Smooth muscle cell (in vitro differentiated cells): ENCODE results near the gene SLC5A10. TPM values are rescaled to one million over a fixed set of nuclear protein-coding genes. Genes with fewer than 3 reads are reported as not detected.
"Not testable (repeated sequence)": the region's sequence is repeated elsewhere in the genome, so short reads cannot be mapped to it uniquely, and the experiment has no call there.

ENCODE experiments used
- DNase-seq: peaks from one replicate; lab custom pipeline; 2025; ENCODE audit not compliant: unreplicated experiment; lab: John Stamatoyannopoulos, UW
- H2AFZ ChIP-seq: fragments of 200-600 bp; sonication (generic); 2 replicates; pipeline ENCODE4 v1.6.0; 2016; ENCODE audit warnings: antibody characterized with exemption, low read depth, mild to moderate bottlenecking
- H3F3A ChIP-seq: fragments of 200-600 bp; sonication (generic); 2 replicates; pipeline ENCODE4 v1.6.0; 2017; ENCODE audit warnings: antibody characterized with exemption, low read depth
- H3K27ac ChIP-seq: fragments of 200-600 bp; sonication (generic); 2 replicates; pipeline ENCODE4 v1.5.1; 2016; ENCODE audit warnings: low read depth, mild to moderate bottlenecking
- H3K27me3 ChIP-seq: fragments of 200-600 bp; sonication (generic); 2 replicates; pipeline ENCODE4 v1.6.1; 2016; ENCODE audit warnings: low read depth, mild to moderate bottlenecking
- H3K36me3 ChIP-seq: fragments of 200-600 bp; sonication (generic); 2 replicates; pipeline ENCODE4 v1.5.1; 2016; ENCODE audit warnings: low read depth
- H3K4me1 ChIP-seq: fragments of 200-600 bp; sonication (generic); 2 replicates; pipeline ENCODE4 v1.5.1; 2016; ENCODE audit warnings: low read depth
- H3K4me2 ChIP-seq: fragments of 200-600 bp; sonication (generic); 2 replicates; pipeline ENCODE4 v1.6.0; 2016; ENCODE audit warnings: mild to moderate bottlenecking
- H3K4me3 ChIP-seq: fragments of 200-600 bp; sonication (generic); 2 replicates; pipeline ENCODE4 v1.5.1; 2016; ENCODE audit warnings: mild to moderate bottlenecking
- H3K79me2 ChIP-seq: fragments of 200-600 bp; sonication (generic); 2 replicates; pipeline ENCODE4 v1.6.0; 2016; ENCODE audit warnings: low read depth, mild to moderate bottlenecking
- H3K9ac ChIP-seq: fragments of 200-600 bp; sonication (generic); 2 replicates; pipeline ENCODE4 v1.6.0; 2016; ENCODE audit warnings: low read depth
- H3K9me3 ChIP-seq: fragments of 200-600 bp; sonication (generic); replicated peaks from 2 replicates; pipeline ENCODE4 v1.5.1; 2016; ENCODE audit warnings: low read depth
- H4K20me1 ChIP-seq: fragments of 200-600 bp; sonication (generic); 2 replicates; pipeline ENCODE4 v1.6.0; 2016; ENCODE audit warnings: low read depth
- WGBS: methylation state at CpG from one replicate; pipeline ENCODE4 v1.1.7; 2016; ENCODE audit warnings: low lambda C conversion rate; 5-methylcytosine and 5-hydroxymethylcytosine counted together
- polyA plus RNA-seq: library from polyadenylated mRNA; unstranded; fragments of >200 nt; fragmentation: Nextera tagmentation; extraction: Ambion mirVana; gene quantifications from 2 replicates; pipeline ENCODE4 v1.2.1, GENCODE V29; 2016
- total RNA-seq: library from RNA; depleted of rRNA; stranded (reverse); fragments of >200 nt; gene quantifications from 2 replicates; pipeline ENCODE4 v1.2.3, GENCODE V29; 2014

SLC5A10 gene
- total and polyA plus RNA-seq, 2 experiments from 2014 or later, result not detected

DNA sequence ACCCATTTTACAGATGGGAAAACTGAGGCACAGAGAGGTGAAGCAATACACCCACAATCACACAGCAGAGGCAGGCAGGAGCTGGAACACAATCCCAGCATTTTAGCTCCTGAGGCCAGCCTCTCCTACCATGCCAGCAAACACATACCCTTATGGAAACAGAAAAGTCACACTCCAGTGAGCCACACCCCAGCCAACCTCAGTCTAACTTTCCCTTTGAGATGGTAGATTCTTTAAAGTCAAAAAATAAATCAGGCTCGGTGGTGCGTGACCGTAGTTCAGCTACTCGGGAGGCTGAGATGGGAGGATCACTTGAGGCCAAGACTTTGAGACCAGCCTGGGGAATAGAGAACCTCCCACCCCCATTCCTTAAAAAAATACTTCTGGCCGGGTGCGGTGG, 84.2 kb downstream of the SLC5A10 start:
- H3K9ac ChIP-seq, H3K36me3 ChIP-seq, H3K27ac ChIP-seq, H3K4me2 ChIP-seq, H2AFZ ChIP-seq, H3K4me1 ChIP-seq, H4K20me1 ChIP-seq, H3K4me3 ChIP-seq, H3F3A ChIP-seq, H3K9me3 ChIP-seq, H3K27me3 ChIP-seq, H3K79me2 ChIP-seq, DNase-seq: not testable (repeated sequence)
- whole genome bisulfite sequencing, result no CpG with 5 or more reads among the region's 6 CpGs

DNA sequence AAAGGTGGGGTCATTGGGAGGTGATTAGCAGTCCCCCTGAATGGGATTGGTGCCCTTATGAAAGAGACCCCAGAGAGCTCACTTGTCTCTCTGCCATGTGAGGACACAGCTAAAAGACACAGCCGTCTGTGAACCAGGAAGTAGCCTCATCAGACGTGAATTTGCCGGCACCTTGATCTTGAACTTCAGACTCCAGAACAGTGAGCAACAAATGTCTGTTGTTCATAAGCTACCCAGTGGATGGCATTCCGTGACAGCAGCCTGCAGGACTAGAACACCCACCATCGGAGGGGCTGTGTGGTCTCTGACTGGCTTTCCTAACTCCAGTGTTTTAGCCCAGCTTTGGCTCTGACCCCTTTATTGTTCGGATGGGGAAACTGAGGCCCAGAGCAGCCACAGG, 85.6 kb downstream of the SLC5A10 start:
- H3K79me2 ChIP-seq, H3K4me1 ChIP-seq, H4K20me1 ChIP-seq, DNase-seq, H3K27me3 ChIP-seq, H3F3A ChIP-seq, H3K4me2 ChIP-seq, H3K36me3 ChIP-seq, H3K9me3 ChIP-seq, H3K4me3 ChIP-seq, H3K27ac ChIP-seq, H3K9ac ChIP-seq, H2AFZ ChIP-seq: not testable (repeated sequence)
- WGBS, result no CpG with 5 or more reads among the region's 6 CpGs

DNA sequence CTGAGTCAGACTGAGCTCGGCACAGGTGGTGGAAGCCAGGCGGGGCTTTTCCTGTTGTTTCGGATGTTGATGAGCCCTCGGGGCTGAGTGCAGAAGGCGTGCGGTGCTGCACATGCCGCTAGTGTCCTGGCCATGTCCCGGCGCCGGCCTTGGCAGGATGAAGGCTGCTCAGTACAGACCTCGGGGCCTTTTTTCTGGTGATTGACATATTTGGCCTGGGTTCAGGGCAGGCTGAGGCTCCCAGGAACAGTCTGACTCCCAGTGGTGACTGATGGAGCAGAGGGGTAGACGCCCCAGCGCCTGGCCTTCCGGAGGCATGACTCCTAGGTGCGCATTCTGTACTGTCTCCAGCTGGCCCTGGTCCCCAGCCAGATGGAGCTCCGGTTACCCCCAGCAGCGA, 86.0 kb downstream of the SLC5A10 start:
- H3K4me2 ChIP-seq, H3K27me3 ChIP-seq, H4K20me1 ChIP-seq, H3K9me3 ChIP-seq, H3K27ac ChIP-seq, H2AFZ ChIP-seq, H3K9ac ChIP-seq, H3K36me3 ChIP-seq, H3K4me1 ChIP-seq, H3K79me2 ChIP-seq, H3F3A ChIP-seq, DNase-seq, H3K4me3 ChIP-seq: not testable (repeated sequence)
- no CpG with 5 or more reads among the region's 17 CpGs for WGBS

DNA sequence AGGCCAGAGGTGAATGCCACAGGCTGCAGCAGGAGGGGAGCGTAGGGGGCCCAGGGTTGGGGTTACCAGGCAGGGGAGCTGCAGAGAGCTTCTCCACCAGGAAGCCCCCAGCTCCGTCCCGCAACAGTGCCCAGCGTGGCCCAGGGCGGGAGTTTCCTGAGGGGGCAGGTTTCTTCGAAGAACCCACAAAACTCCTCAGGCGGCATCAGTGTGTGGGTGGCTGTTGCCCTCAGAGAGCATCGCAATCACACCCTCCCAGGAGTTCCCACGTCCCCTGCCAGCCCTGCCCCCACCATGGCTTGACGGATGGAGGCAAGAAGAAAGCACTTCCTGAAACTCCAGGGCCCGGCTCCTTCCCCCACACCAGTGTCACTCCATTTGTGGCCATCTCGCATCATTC, 86.8 kb downstream of the SLC5A10 start:
- H3K4me3 ChIP-seq, H3K27me3 ChIP-seq, H3F3A ChIP-seq, H4K20me1 ChIP-seq, H3K9ac ChIP-seq, H3K79me2 ChIP-seq, H3K36me3 ChIP-seq, H3K27ac ChIP-seq, H3K9me3 ChIP-seq, DNase-seq, H3K4me1 ChIP-seq, H2AFZ ChIP-seq, H3K4me2 ChIP-seq: not testable (repeated sequence)
- WGBS, result no CpG with 5 or more reads among the region's 12 CpGs

DNA sequence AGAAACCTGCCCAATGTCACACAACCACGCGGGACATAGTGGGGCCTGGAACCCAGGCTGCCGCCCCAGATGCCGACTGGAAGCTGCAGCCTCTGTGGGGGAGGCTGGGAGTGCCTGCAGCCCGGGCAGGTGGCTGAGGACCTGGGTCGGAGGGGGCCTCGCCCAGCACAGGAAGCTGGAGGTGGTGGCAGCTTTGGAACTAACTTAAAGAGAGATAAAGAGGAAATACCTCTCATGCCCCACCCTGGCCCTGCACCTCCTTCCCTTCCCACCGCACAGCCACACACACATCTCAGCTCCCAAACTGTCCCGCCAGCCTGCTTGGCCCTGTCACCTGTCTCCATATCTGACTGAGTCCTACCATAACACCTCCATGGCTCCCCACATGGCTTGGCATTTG, 88.4 kb downstream of the SLC5A10 start:
- not testable (repeated sequence) for H3K27ac ChIP-seq, H3K79me2 ChIP-seq, H3K36me3 ChIP-seq, H3K9me3 ChIP-seq, H4K20me1 ChIP-seq, H3K9ac ChIP-seq, H3K4me1 ChIP-seq, H3K4me3 ChIP-seq, H3F3A ChIP-seq, H2AFZ ChIP-seq, H3K4me2 ChIP-seq, DNase-seq, H3K27me3 ChIP-seq
- WGBS, result no CpG with 5 or more reads among the region's 9 CpGs

DNA sequence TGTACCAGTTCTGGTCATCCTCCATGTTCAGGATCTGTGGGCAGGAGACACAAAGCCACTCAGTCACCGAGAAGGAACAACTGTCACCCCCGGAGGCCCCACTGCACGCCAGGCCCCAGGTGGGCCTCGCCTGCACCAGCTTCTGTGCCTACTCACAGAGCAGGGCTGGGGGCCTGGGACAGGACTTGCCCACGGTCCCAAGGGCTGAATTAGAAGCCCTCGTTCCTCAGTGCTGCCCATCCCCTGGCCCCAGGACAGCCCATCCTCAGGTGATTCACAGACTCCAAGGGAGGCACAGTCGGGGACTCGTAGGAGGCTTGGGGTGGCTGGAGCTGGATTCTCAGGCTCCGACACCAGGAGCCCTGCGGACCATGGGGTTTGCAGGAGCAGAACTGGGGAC, 89.9 kb downstream of the SLC5A10 start:
- H4K20me1 ChIP-seq, H3K9me3 ChIP-seq, H3K4me2 ChIP-seq, H3K27ac ChIP-seq, H2AFZ ChIP-seq, H3K27me3 ChIP-seq, H3K36me3 ChIP-seq, H3K9ac ChIP-seq, H3K4me3 ChIP-seq, DNase-seq, H3K4me1 ChIP-seq, H3F3A ChIP-seq, H3K79me2 ChIP-seq: not testable (repeated sequence)
- WGBS, result 100% methylated on average over 2 of the region's 10 CpGs

DNA sequence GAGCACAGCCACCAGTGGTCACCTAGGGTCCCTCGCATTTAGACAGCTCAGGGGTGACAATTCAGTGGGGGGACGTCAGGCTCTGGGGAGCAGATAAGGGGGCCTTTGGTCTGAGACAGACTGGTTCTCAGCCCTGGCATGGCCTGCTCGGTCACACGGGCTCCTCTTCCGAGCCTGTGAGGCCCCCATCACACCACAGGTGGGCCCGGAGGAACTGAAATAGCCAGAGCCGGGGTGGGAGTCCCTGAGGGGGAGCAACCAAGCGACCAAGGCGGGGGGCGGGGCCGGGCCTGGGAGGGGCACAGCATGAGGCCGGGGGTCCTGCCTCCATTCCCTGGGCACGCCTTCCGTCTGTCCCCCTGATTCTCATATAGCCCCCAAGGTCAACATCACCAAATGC, 90.4 kb downstream of the SLC5A10 start:
- H3K4me2 ChIP-seq, DNase-seq, H3K9ac ChIP-seq, H3K27me3 ChIP-seq, H3K4me3 ChIP-seq, H3K9me3 ChIP-seq, H3K79me2 ChIP-seq, H2AFZ ChIP-seq, H3F3A ChIP-seq, H3K36me3 ChIP-seq, H3K27ac ChIP-seq, H3K4me1 ChIP-seq, H4K20me1 ChIP-seq: not testable (repeated sequence)
- WGBS, result no CpG with 5 or more reads among the region's 14 CpGs

DNA sequence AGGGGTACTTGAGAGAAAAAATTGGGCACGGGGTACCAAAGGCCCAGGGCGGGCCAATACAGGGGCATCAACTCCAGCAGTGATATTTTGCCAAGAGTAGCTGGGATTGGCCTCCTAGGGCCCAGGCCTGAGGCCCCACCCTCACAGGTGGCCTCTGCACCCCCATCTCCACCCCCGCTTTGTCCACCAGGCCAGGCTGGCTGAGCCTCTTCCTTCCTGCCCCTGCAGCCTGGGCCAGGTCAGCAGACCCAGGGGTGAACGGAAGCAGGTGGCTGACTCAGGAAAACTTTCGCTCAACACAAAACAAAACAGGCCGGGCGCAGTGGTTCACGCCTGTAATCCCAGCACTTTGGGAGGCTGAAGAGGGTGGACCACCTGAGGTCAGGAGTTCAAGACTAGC, 91.1 kb downstream of the SLC5A10 start:
- WGBS, result no CpG with 5 or more reads among the region's 8 CpGs
- H3K9ac ChIP-seq, result not testable (repeated sequence)

DNA sequence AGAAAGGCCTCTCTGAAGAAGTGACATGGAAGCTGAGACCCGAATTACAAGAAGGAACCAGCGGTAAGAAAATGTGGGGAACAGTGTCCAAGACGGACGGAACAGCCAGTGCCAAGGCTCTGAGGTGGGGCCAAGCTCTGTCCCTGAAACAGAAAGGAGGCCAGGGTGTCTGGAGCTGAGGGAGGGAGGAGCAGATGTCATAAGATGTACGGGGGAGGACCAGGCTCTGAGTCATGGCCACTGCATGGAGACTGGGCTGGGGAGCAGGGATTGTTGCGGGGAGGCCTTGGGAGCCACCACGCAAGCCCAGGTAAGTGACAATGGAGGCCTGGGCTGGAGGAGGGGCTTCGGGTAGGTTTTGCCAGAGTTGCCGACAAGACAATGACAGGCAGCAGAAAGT, 92.7 kb downstream of the SLC5A10 start:
- WGBS, result no CpG with 5 or more reads among the region's 9 CpGs
- not testable (repeated sequence) for H3K4me2 ChIP-seq, H3K27ac ChIP-seq, H3K4me1 ChIP-seq, H3K4me3 ChIP-seq, H3K9me3 ChIP-seq, DNase-seq, H3K27me3 ChIP-seq, H4K20me1 ChIP-seq, H3K36me3 ChIP-seq, H2AFZ ChIP-seq, H3K9ac ChIP-seq, H3K79me2 ChIP-seq, H3F3A ChIP-seq

More for the DNA sequence above, 91.1 kb downstream of the SLC5A10 start:
- H4K20me1 ChIP-seq, H3K27ac ChIP-seq, H3K9me3 ChIP-seq, H3K79me2 ChIP-seq, DNase-seq, H3K4me1 ChIP-seq, H3K36me3 ChIP-seq, H2AFZ ChIP-seq, H3F3A ChIP-seq, H3K4me3 ChIP-seq, H3K4me2 ChIP-seq, H3K27me3 ChIP-seq: not testable (repeated sequence)
